GM12891 (cell line): Measurements from ENCODE around the gene ADAD2.

ENCODE experiments used
- DNase-seq: peaks from one replicate; pipeline ENCODE4 v3.0.0; 2011; ENCODE audit warnings: low spot score; ENCODE audit not compliant: insufficient read length
- FAIRE-seq: peaks from 2 replicates; lab custom pipeline; 2011; peaks lifted over from hg19 to GRCh38; lab: Jason Lieb, UNC
- PAX5 ChIP-seq: IDR thresholded peaks from 2 replicates; pipeline ENCODE4 v1.6.1; 2011; ENCODE audit warnings: low read length, moderate library complexity, mild to moderate bottlenecking; ENCODE audit not compliant: insufficient read depth, severe bottlenecking
- POLR2A ChIP-seq: IDR thresholded peaks from 2 replicates; pipeline ENCODE4 v1.6.1; 2011; ENCODE audit warnings: low read depth, low read length, control low read depth
- POLR2AphosphoS5 ChIP-seq: IDR thresholded peaks from 2 replicates; pipeline ENCODE4 v1.6.1; 2011; ENCODE audit warnings: low read depth, low read length, control low read depth
- POU2F2 ChIP-seq: IDR thresholded peaks from 2 replicates; pipeline ENCODE4 v1.6.1; 2011; ENCODE audit warnings: low read depth, mild to moderate bottlenecking, control low read depth, low read length, moderate library complexity
- SPI1 ChIP-seq: IDR thresholded peaks from 2 replicates; pipeline ENCODE4 v1.6.1; 2011; ENCODE audit warnings: low read depth, low read length, control low read depth
- TAF1 ChIP-seq: IDR thresholded peaks from 2 replicates; pipeline ENCODE4 v1.6.1; 2011; ENCODE audit warnings: low read depth, low read length, control low read depth

Gene ADAD2

GRCh38 chr16:84183911-84184591 lies 6.9 kb upstream of the ADAD2 start:
- DNase-seq (no peak), FAIRE-seq (no peak)
- TF ChIP-seq POLR2A, result no peak
- TF ChIP-seq POLR2AphosphoS5, result no peak
- TF ChIP-seq SPI1, result no peak
- TF ChIP-seq POU2F2, result no peak
- no peak for TF ChIP-seq TAF1
- no peak for TF ChIP-seq PAX5

GRCh38 chr16:84184775-84185174 lies 6.2 kb upstream of the ADAD2 start:
- TF ChIP-seq POLR2A, result no peak
- TF ChIP-seq TAF1, result no peak
- no peak for TF ChIP-seq POU2F2
- TF ChIP-seq PAX5, result no peak
- TF ChIP-seq SPI1, result no peak
- TF ChIP-seq POLR2AphosphoS5, result no peak
- FAIRE-seq (no peak), DNase-seq (no peak)

GRCh38 chr16:84186685-84187437 lies 4.1 kb upstream of the ADAD2 start, which contains the start of gene TAF1C:
TAF1C (minus strand) TSS chr16:84187057; CDS start chr16:84184988, 2,069 bp downstream.
- TF ChIP-seq POLR2A, result peak; percentile 63
- peak; percentile 78 for TF ChIP-seq POLR2AphosphoS5
- peak; percentile 53 for TF ChIP-seq PAX5
- TF ChIP-seq SPI1, result no peak
- 0 out of 2 replicates have a peak, but pooled peaks have one; percentile 48 for TF ChIP-seq TAF1
- TF ChIP-seq POU2F2, result peak; percentile 33; the same call in 1 of the 2 replicates
- FAIRE-seq (peak; percentile 84), DNase-seq (peak; percentile 99)

GRCh38 chr16:84191466-84191865 lies 509 bp downstream of the ADAD2 start:
- no peak for TF ChIP-seq SPI1
- TF ChIP-seq POLR2AphosphoS5, result no peak
- TF ChIP-seq TAF1, result no peak
- no peak for TF ChIP-seq PAX5
- TF ChIP-seq POU2F2, result no peak
- no peak for TF ChIP-seq POLR2A
- FAIRE-seq (no peak), DNase-seq (no peak)

- TF ChIP-seq SPI1, result no peak
- no peak for TF ChIP-seq POLR2A
- TF ChIP-seq PAX5, result no peak
- no peak for TF ChIP-seq POU2F2
- no peak for FAIRE-seq
- no peak for DNase-seq
Measured at GRCh38 chr16:84193480-84193879, 2.5 kb downstream of the ADAD2 start.

- TF ChIP-seq POLR2A, result no peak
- no peak for TF ChIP-seq SPI1
- TF ChIP-seq PAX5, result no peak
- TF ChIP-seq TAF1, result no peak
- no peak for TF ChIP-seq POLR2AphosphoS5
- no peak for TF ChIP-seq POU2F2
- DNase-seq, result no peak
- no peak for FAIRE-seq
Measured at GRCh38 chr16:84194018-84194417, 3.1 kb downstream of the ADAD2 start.

- no peak for FAIRE-seq
- no peak for TF ChIP-seq TAF1
Measured at GRCh38 chr16:84194470-84195200, 3.7 kb downstream of the ADAD2 start.

GRCh38 chr16:84195201-84196093 lies 4.5 kb downstream of the ADAD2 start:
- FAIRE-seq (no peak), DNase-seq (no peak)
- TF ChIP-seq POU2F2 (no peak), TAF1 (no peak), PAX5 (no peak), POLR2A (no peak), SPI1 (no peak)

More at GRCh38 chr16:84194470-84195200, 3.7 kb downstream of the ADAD2 start:
- no peak for DNase-seq

GRCh38 chr16:84196101-84196500 lies 5.1 kb downstream of the ADAD2 start:
- TF ChIP-seq POLR2A, result no peak
- DNase-seq, result no peak
- no peak for FAIRE-seq
